Neuron (in vitro differentiated cells): Measurements from ENCODE around the gene ABHD5.
"Not testable (repeated sequence)": the region's sequence is repeated elsewhere in the genome, so short reads cannot be mapped to it uniquely, and the experiment has no call there.

ENCODE experiments used
- H2AFZ ChIP-seq: one replicate; pipeline ENCODE4 v1.6.1; 2013; ENCODE audit warnings: low read depth, mild to moderate bottlenecking, inconsistent platforms, low read length, moderate library complexity
- H3K27me3 ChIP-seq: one replicate; pipeline ENCODE4 v1.6.1; 2013; ENCODE audit warnings: low read length; ENCODE audit not compliant: insufficient read depth
- H3K36me3 ChIP-seq: one replicate; pipeline ENCODE4 v1.6.1; 2013; ENCODE audit warnings: low read length; ENCODE audit not compliant: insufficient read depth
- H3K4me1 ChIP-seq: one replicate; pipeline ENCODE4 v1.6.1; 2013; ENCODE audit warnings: low read length; ENCODE audit not compliant: insufficient read depth
- H3K4me3 ChIP-seq: 2 replicates; pipeline ENCODE4 v1.5.1; 2013; ENCODE audit warnings: mild to moderate bottlenecking, low read length, moderate library complexity
- H3K9me3 ChIP-seq: one replicate; pipeline ENCODE4 v1.6.1; 2013; ENCODE audit warnings: low read length

Gene ABHD5

GRCh38 chr3:43670635-43671522 is 19.9 kb upstream of the ABHD5 start:
- Histone ChIP-seq H2AFZ (no peak overlapping the region), H3K27me3 (no peaks in the 10 kb centered on the region), H3K4me3 (no peak overlapping the region), H3K9me3 (no peaks in the 10 kb centered on the region), H3K4me1 (no peaks in the 10 kb centered on the region), H3K36me3 (no peaks in the 10 kb centered on the region)

- no peaks in the 10 kb centered on the region for H3K4me1 ChIP-seq
Measured at GRCh38 chr3:43674345-43675085, 16.2 kb upstream of the ABHD5 start.

DNA sequence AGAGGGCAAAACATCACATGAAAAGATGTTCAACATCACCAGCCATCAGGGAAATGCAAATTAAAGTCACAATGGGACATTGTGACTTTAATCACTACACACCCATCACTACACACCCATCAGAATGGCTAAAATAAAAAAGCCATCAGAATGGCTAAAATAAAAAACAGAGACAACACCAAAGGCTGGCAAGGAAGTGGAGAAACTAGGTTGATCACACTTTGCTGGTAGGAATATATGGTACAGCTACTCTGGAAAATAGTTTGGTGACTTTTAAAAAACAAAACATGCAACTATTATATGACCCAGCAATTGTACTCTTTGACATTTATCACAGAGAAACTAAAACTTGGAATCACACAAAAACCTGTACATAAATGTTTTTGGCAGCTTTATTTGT is 15.1 kb upstream of the ABHD5 start:
- H3K4me1 ChIP-seq: no peaks in the 10 kb centered on the region
- H3K9me3 ChIP-seq: no peaks in the 10 kb centered on the region
- H3K4me3 ChIP-seq: no peak overlapping the region
- H3K27me3 ChIP-seq: no peaks in the 10 kb centered on the region
- H2AFZ ChIP-seq: no peak overlapping the region
- no peaks in the 10 kb centered on the region for H3K36me3 ChIP-seq

More at GRCh38 chr3:43674345-43675085, 16.2 kb upstream of the ABHD5 start:
- no peaks in the 10 kb centered on the region for H3K9me3 ChIP-seq
- H3K36me3 ChIP-seq: no peaks in the 10 kb centered on the region
- no peaks in the 10 kb centered on the region for H3K27me3 ChIP-seq
- H3K4me3 ChIP-seq: no peak overlapping the region
- no peak overlapping the region for H2AFZ ChIP-seq

DNA sequence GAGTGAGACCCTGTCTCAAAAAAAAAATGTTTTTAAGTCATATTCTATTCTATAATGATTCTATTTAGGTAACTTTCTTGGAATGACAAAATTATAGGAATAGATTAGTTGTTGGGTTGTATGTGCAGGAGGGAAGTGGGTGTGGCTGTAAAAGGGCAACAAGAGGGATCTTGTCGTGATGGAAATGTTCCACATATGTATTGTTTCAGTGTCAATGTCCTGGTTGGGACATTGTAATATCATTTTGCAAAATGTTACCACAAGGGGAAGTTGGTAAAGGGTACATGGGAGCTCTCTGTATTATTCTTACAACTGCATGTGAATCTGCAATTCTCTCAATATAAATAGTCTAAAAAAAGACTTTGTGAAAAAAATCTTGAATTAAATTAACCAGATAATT is 14.3 kb upstream of the ABHD5 start:
- H3K4me3 ChIP-seq: no peak overlapping the region
- no peak overlapping the region for H2AFZ ChIP-seq
- no peaks in the 10 kb centered on the region for H3K27me3 ChIP-seq
- H3K9me3 ChIP-seq: no peaks in the 10 kb centered on the region
- no peaks in the 10 kb centered on the region for H3K4me1 ChIP-seq
- H3K36me3 ChIP-seq: no peaks in the 10 kb centered on the region

GRCh38 chr3:43678375-43678774 is 12.4 kb upstream of the ABHD5 start:
- H3K4me1 ChIP-seq, H2AFZ ChIP-seq, H3K36me3 ChIP-seq, H3K4me3 ChIP-seq, H3K27me3 ChIP-seq, H3K9me3 ChIP-seq: not testable (repeated sequence)

- not testable (repeated sequence) for H3K36me3 ChIP-seq, H3K27me3 ChIP-seq, H2AFZ ChIP-seq, H3K4me1 ChIP-seq, H3K9me3 ChIP-seq, H3K4me3 ChIP-seq
Measured at GRCh38 chr3:43678887-43679449, 11.8 kb upstream of the ABHD5 start.

DNA sequence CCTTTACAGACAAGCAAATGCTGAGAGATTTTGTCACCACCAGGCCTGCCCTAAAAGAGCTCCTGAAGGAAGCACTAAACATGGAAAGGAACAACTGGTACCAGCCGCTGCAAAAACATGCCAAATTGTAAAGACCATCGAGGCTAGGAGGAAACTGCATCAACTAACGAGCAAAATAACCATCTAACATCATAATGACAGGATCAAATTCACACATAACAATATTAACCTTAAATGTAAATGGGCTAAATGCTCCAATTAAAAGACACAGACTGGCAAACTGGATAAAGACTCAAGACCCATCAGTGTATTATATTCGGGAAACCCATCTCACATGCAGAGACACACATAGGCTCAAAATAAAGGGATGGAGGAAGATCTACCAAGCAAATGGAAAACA is 9.9 kb upstream of the ABHD5 start:
- not testable (repeated sequence) for H3K4me1 ChIP-seq, H3K27me3 ChIP-seq, H3K9me3 ChIP-seq, H3K4me3 ChIP-seq, H2AFZ ChIP-seq, H3K36me3 ChIP-seq

- Histone ChIP-seq H3K4me1 (no peaks in the 10 kb centered on the region), H3K27me3 (no peaks in the 10 kb centered on the region), H3K36me3 (no peaks in the 10 kb centered on the region), H3K4me3 (no peak overlapping the region), H2AFZ (no peak overlapping the region), H3K9me3 (no peaks in the 10 kb centered on the region)
Measured at GRCh38 chr3:43684944-43685343, 5.8 kb upstream of the ABHD5 start.

- H3K4me3 ChIP-seq: no peak overlapping the region
- H2AFZ ChIP-seq: no peak overlapping the region
- H3K27me3 ChIP-seq: no peaks in the 10 kb centered on the region
- no peaks in the 10 kb centered on the region for H3K4me1 ChIP-seq
- no peaks in the 10 kb centered on the region for H3K36me3 ChIP-seq
- H3K9me3 ChIP-seq: no peaks in the 10 kb centered on the region
Measured at GRCh38 chr3:43685921-43686320, 4.8 kb upstream of the ABHD5 start.

DNA sequence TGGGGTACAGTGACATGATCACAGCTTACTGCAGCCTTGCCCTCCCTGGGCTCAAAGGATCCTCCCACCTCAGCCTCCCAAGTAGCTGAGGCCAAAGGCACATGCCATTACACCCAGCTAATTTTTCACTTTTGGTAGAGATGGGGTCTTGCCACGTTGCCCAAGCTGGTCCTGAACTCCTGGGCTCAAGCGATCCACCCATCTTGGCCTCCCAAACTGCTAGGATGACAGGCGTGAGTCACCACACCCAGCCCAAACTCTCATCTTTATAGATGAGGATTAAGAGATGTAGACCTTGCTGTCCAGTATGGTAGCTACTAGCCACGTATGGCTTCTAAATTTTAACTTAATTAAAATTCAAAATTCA is 4.4 kb upstream of the ABHD5 start:
- no peak overlapping the region for H2AFZ ChIP-seq
- H3K9me3 ChIP-seq: no peaks in the 10 kb centered on the region
- no peak overlapping the region for H3K4me3 ChIP-seq
- H3K36me3 ChIP-seq: no peaks in the 10 kb centered on the region
- H3K4me1 ChIP-seq: no peaks in the 10 kb centered on the region
- no peaks in the 10 kb centered on the region for H3K27me3 ChIP-seq

DNA sequence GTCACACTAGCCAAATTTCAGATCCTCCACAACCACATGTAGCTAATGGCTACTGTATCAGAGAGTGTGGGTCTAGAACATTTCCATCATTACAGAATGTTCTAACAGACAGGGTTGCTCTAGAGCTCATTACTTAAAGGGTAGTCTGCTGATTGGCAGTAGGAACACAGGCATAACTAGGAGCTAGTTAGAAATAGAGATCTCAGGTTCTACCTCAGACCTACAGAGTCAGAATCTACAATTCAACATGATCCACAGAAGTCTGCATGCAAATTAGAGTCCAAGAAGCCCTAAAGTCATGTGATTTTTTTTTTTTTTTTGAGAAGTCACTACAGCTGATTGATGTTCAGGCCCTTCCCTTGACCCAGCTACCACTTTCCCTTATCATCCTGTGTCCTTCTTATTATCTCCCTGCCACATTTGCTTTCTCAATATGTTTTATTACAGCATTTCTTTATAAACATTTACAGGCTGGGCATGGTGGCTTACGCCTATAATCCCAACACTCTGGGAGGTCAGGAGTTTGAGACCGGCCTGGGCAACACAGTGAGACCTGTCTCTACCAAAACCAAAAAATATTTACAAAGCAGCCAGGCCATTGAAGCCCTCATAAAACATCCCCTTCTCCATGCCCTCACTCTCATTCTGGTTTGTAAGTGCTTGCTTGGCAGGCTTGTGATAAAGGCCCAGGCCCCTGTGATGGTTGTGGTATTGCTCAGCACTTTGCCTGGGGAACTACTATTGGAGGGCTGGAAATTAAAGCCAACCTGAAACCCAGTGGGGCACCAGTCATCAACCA is 3.8 kb upstream of the ABHD5 start:
- no peaks in the 10 kb centered on the region for H3K27me3 ChIP-seq
- peaks cover 2% of the 10 kb centered on the region for H3K4me1 ChIP-seq
- H3K36me3 ChIP-seq: no peaks in the 10 kb centered on the region
- H3K4me3 ChIP-seq: no peak overlapping the region
- H3K9me3 ChIP-seq: no peaks in the 10 kb centered on the region
- no peak overlapping the region for H2AFZ ChIP-seq

GRCh38 chr3:43687499-43687811 is 3.3 kb upstream of the ABHD5 start:
- no peaks in the 10 kb centered on the region for H3K9me3 ChIP-seq

DNA sequence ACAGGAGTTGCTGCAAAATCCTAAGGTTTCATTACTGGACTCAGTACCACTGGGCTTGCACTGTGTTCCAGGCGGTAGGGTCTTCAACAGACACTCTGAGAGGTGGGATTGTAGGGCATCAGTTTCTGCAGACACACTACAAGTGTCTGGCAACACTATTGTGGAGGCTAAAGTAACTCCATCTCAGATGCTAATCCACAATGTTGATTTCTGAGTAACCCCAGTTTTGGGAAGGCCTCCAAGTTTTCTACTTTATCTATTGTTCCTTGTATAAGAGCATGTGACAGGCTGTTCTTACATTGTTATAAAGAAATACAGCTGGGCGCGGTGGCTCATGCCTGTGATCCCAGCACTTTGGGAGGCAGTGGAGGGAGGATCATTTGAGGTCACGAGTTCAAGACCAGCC is 2.5 kb upstream of the ABHD5 start:
- no peaks in the 10 kb centered on the region for H3K9me3 ChIP-seq
- no peaks in the 10 kb centered on the region for H3K27me3 ChIP-seq
- peaks cover 8% of the 10 kb centered on the region for H3K4me1 ChIP-seq
- H3K36me3 ChIP-seq: no peaks in the 10 kb centered on the region
- no peak overlapping the region for H3K4me3 ChIP-seq
- H2AFZ ChIP-seq: no peak overlapping the region

More at GRCh38 chr3:43687499-43687811, 3.3 kb upstream of the ABHD5 start:
- H3K36me3 ChIP-seq: no peaks in the 10 kb centered on the region
- peaks cover 7% of the 10 kb centered on the region for H3K4me1 ChIP-seq
- no peaks in the 10 kb centered on the region for H3K27me3 ChIP-seq
- no peak overlapping the region for H2AFZ ChIP-seq
- no peak overlapping the region for H3K4me3 ChIP-seq
